ENCODE data around the gene RAPGEF1. TPM values are rescaled to one million over a fixed set of nuclear protein-coding genes. Genes with fewer than 3 reads are reported as not detected.

Gene RAPGEF1
- polyA plus RNA-seq, 1 donor from 2014 or later = 23.6 TPM

- no peaks in the 10 kb centered on the region for H3K27me3 ChIP-seq (ENCODE audit: insufficient read depth, low read depth, low read length)
- H3K4me3 ChIP-seq (ENCODE audit: low read length) = no peak overlapping the region
- H3K9me3 ChIP-seq (ENCODE audit: low read length) = no peaks in the 10 kb centered on the region
- peaks cover 3% of the 10 kb centered on the region for H3K79me2 ChIP-seq (replicated peaks; ENCODE audit: insufficient read depth, low read length)
- no peak overlapping the region for H3K27ac ChIP-seq (ENCODE audit: low read length)
- no peak for TF ChIP-seq MXI1 (conservative IDR thresholded peaks at IDR 0.05; ENCODE audit: poor library complexity, severe bottlenecking)
- no peak for TF ChIP-seq TAF1 (IDR thresholded peaks at IDR 0.05; ENCODE audit: low read depth)
- TF ChIP-seq EP300 (conservative IDR thresholded peaks at IDR 0.05; ENCODE audit: poor library complexity, severe bottlenecking) = no peak
- TF ChIP-seq RAD21 (conservative IDR thresholded peaks at IDR 0.05) = no peak
- no peak for TF ChIP-seq CTCF (IDR thresholded peaks at IDR 0.05; ENCODE audit: poor library complexity, severe bottlenecking)
- TF ChIP-seq SMC3 (conservative IDR thresholded peaks at IDR 0.05; ENCODE audit: poor library complexity) = no peak
- TF ChIP-seq EZH2 (IDR thresholded peaks at IDR 0.05; ENCODE audit: borderline replicate concordance, insufficient read depth, low read length, poor library complexity, severe bottlenecking) = no peak
- no peak for TF ChIP-seq POLR2AphosphoS5 (IDR thresholded peaks at IDR 0.05)
- no peak for TF ChIP-seq REST (IDR thresholded peaks at IDR 0.05; ENCODE audit: borderline replicate concordance)
- no peaks in the 10 kb centered on the region for H3K9me2 ChIP-seq (ENCODE audit: insufficient read depth, low read length)
- H3K9ac ChIP-seq (ENCODE audit: low read length) = no peak overlapping the region
- no peak overlapping the region for H3K4me2 ChIP-seq (ENCODE audit: low read length)
- H4K20me1 ChIP-seq (ENCODE audit: insufficient read depth) = no peaks in the 10 kb centered on the region
- no peaks in the 10 kb centered on the region for H3F3A ChIP-seq (ENCODE audit: insufficient read depth, low read length, poor library complexity, severe bottlenecking)
- no peak overlapping the region for H2AFZ ChIP-seq (ENCODE audit: low read depth, low read length)
- peaks cover 9% of the 10 kb centered on the region for H3K36me3 ChIP-seq (ENCODE audit: insufficient read depth, low read length)
Observed at GRCh38 chr9:131528186-131528585, 211.7 kb downstream of the RAPGEF1 start.

Small RNA genes within 50 kb of the gene (small RNA-seq; reads per million reads assigned to genes)
- gene EIF4A1P3 (0 to 0.03 (median 0) reads per million in 3 experiments), gene RF00272 (0 to 0.26 (median 0) reads per million in 3 experiments), gene RN7SL328P (0 reads per million in 3 experiments)

Other genes with a start within 250 kb of the RAPGEF1 start
- gene POMT1, start 237.2 kb downstream of the RAPGEF1 start, polyA plus RNA-seq = 131 and 155 TPM in 2 replicates
- gene UCK1, start 208.8 kb downstream of the RAPGEF1 start, polyA plus RNA-seq = 45.9 and 48.2 TPM in 2 replicates
- not detected in 2 replicates for gene PRRT1B, start 194.6 kb downstream of the RAPGEF1 start, polyA plus RNA-seq